ENCODE measurements around the gene RECQL5.

RECQL5 gene

DNA sequence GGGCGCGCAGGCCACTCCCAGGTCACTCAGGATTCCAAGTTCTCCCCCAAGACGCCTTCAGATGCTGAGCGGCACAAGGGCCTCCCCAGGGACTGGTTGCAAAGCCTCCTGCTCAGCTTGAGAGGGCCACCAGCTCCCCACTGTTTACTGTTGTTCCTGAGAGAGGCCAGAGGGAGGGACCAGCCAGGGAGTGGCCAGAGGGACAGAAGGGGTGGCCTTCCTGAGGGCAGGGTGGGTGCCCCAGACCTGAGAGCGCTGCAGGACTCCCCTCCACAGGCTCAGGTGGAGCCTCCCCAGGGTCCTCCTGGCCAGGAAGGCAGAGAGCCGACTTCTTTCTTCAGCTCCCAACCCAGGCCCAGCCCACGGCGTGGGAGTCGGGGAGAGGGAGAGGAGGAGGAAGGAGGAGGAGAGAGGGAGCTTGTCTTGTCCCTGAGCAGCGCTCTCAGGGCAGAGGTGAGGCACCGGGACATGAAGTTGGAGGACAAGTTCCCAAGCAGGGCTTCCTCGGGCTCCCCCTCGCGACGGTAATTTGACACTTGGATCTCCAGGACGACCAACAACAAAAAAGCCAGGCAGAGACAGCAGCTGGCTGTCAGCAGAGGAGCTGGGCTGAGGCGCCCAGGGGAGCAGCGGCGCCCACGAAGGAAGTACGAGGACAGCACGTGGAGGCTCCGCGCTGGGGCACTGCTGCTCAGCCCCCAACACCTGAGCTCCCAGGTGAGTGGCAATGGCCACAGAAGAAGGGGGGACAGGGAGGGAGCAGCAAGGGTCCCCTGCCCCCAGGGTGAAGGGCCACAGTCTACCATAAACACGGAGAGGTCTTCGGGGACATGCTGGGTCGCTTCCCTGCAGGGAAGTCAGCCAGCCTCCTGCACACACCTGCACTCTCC, 33.2 kb downstream of the RECQL5 start:
- peak; percentile 98 for DNase-seq (ENCODE audit: low spot score)

DNA sequence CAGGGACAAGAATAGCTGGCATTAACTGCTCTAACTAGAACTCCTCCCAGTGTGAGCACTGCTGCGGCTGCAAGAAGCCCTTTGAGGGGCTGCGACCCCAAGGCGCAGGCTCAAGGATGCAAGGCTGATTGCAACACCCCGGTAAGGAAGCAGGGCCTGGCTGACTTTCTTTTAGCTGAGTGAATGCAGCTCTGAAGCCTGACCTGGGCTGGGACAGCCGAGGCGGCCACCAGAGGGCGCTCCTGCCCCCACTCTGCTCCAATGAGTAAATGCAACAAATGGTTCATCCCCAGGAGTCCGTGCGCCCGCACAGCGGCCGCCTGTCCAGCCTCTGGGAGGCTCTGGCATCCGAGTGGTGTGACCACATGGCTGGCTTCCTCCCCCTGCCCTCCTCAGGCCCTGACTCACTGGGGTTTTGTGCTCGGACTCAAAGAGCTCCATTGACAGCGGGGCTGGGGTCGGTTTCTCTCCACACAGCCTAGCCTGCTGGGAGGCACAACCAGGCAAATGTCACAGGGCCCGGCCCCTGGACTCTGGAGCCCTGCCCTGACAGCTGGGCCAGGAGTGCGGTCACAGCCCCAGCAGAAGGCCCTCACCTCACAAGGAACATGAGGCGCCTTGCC, 34.0 kb downstream of the RECQL5 start, which contains the start of gene SMIM5:
Gene SMIM5 (plus strand): TSS at position 572 of the 623 bp plus-strand sequence. CDS start 6,768 bp downstream, outside the sequence.
- DNase-seq (ENCODE audit: low spot score): peak; percentile 97

DNA sequence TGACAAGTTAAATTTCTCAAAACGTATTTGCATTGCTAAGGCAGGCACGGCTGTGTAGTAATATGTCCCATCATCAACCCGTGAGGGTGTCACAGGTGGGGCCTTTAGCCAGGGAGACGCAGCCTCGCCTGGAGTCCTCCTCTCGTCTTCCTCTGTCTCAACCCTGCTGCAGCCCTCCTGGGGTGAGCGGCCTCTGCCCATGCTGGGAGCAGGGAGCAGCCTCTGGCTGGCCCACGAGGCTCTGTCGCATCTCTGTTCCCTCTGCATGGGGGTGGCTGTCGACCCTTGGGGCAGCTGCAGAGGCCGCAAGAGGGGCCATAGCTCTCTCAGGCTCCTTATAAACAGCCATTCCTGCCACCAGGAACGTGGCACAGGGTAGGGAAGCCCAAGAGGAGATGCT, 34.5 kb downstream of the RECQL5 start:
- DNase-seq (ENCODE audit: low spot score): no peak

DNA sequence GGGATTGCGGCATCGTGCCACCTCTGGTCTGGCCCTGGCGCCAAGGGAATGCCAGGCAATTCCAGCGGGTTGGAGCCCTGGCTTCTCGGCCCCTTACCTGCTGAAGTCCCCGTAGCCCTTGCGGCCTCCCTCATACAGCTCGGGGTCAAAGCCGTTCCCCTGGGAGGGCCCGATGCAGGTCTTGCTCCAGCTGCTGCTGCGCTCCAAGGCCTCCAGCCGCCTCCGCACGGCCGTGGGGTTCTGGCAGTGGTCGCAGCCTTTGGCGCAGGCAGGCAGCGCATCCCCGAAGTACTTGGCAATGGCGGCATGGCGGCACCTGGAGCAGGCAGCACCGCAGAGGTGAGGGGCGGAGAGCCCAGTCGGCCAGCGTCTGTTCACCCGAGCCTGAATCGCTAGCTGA, 35.6 kb downstream of the RECQL5 start:
- no peak for DNase-seq (ENCODE audit: low spot score)

DNA sequence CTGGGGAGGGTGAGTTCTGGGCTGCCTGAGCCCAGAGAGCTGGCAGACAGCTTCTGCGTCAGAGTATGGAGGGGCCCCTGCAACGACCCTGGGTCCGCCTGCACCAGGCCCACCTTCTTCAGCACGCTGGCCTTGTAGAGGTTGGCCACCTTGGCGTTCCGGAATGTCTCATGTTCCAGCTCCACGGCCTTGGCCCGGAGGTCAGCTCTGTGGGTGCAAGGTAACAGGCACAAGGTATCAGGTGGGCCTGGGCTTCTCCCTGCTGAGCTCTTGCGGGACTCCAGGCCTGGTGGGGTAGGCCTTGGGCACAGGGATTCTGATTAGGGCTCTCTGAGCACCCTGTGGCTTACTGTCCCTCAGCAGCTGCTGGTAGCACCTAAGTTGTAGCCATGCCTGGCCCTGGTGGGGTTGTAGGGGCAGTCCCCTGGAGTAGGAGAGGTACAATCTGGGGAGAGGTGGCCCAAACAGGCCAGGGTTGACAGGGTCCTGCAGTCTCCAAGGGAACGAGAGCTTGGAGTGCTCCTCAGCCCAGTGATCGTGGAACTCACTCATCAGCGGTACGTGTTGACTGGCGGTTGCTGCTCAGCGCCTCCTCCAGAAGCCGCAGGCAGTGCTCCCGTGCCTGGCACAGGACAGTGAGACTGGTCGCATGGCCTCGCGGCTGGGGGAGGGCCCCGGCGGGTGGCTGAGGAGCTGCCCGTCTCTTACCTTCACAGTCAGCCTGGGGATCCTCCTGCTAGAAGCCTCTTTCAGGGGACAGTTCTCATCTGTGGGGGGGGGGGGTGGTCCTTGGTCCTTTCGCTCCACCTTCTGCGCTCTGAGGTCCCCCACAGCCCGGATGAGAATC, 36.7 kb downstream of the RECQL5 start:
- no peak for DNase-seq (ENCODE audit: low spot score)

DNA sequence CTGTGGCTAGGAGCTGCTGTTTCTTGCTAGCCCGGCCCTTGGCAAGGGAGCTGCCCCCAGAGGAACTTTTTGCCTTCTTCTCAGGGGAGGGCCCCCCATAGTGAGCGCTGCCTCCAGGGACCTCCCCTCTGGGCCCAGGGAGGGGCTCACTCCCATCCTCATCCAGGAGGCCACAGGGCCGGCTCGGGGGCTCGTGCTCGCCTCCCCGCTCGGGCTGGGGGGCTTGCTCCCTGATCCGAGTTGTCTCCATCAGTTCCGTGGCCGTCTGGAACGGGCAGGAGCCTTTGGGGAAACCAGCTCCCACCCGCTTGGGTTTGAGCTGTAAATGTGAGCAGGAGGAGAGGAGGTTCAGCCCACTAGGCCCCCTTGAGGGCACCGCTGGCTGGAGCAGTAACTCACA, 37.8 kb downstream of the RECQL5 start:
- DNase-seq (ENCODE audit: low spot score): no peak

DNA sequence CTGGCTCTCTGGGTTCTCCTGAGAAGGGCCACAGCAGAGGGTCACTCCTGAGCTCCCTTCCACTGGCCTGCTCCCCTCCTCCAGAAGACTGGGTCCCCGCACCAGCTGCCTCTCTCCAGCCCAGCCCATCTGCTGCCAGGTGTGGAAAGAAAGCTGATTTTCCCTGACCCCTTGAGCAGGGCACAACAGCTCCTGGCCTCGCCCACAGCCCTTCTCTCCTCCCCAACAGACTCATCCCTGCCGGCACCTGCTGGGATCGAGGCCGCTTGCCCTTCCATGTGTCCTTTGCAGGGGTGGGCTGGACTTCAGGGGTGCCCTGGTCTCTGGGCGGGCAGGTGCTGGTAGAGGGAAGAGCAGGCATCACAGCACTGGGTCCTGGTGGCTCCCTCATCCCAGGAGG, 38.5 kb downstream of the RECQL5 start:
- DNase-seq (ENCODE audit: low spot score): no peak

DNA sequence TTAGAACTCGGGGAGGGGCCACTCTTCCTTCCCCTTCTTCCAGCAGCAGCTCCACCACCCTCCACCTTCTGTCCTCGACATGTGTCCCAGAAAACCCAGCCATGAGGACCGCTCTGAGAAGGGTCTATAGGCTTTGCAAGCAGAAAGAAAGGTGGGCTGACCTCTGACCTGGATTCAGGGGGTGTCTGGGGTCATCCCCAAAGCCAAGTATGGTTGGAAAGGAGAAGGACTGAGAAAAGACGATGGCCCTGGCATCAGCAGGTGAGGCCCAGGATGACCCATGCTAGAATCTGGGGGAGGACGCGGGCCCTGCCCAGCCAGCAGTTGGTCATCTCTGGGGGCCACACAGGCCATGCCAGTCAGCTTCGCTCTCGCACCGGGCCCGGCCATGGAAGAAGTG, 39.9 kb downstream of the RECQL5 start:
- no peak for DNase-seq (ENCODE audit: low spot score)

DNA sequence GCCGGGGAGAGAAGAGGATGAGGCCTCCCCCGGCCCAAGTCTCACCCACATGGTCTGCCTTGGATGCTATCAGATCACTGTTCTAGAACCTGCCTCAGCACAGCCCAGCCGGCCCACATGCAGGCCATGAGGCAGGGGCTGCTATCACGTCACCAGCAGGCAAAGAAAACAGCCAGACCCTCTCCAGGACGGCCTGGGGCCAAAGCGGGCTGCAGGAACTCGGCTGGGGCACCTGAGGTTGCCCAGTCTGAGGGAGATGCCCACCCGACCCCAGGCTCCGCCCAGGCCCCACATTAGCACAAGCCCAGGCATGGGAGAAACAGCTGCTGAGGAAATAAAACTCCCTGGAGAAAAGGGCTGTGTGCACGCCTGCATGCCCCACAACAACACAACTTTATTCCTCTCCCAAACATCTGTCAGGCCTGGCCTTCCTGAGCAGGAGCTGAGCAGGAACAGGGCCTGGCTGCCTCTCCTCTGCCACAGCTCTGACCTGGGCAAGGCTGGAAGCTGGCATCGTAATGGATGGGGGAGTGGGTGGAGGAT, 40.4 kb downstream of the RECQL5 start:
- no peak for DNase-seq (ENCODE audit: low spot score)

DNA sequence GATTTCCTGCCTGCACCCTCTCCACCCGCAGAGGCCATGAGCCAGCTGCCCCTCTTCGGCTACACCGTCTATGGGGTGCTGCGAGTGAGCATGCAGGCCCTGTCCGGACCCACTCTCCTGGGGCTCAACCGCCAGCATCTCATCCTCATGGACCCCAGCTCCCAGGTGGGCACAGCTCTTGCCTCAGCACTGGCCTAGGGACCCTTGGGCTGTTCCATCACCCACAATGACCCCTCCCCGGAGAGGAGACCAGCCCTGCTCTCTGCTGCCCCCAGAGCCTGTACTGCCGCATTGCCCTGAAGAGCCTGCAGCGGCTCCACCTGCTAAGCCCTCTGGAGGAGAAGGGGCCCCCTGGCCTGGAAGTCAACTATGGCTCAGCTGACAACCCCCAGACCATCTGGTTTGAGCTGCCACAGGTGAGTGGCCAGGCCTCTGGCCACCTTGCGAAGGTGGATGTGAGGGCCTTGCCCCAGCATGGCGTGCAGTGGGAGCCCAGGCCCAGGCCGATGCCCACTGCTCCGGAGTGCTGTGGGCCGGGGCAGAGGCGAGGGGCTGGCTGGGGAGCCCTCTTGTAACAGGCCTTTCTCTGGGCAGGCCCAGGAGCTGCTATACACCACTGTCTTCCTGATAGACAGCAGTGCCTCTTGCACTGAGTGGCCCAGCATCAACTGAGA, 41.0 kb downstream of the RECQL5 start:
- peak; percentile 77 for DNase-seq (ENCODE audit: low spot score)

DNA sequence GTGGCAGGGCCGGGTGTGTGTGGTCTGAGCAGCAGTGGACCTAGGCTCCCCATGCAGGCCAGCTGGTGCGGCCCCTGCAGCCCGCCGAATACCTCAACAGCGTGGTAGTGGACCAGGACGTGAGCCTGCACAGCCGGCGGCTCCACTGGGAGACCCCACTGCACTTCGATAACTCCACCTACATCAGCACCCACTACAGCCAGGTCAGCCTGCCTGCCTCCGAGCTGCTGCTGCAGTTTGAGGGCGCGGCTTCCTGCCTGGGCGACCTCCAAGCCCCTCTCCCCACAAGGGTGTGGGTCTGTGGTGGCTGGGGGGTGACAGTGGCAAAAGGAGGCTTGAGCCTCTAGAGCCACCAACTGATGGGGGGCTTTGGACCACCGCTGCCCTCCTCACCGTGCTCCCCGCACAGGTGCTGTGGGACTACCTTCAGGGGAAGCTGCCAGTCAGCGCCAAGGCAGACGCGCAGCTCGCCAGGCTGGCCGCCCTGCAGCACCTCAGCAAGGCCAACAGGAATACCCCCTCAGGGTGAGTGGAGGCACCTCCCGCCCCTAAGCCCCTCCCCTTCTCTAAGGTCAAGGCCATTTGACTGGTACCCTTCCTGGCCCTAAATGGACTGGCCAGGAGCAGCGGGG, 42.1 kb downstream of the RECQL5 start:
- DNase-seq (ENCODE audit: low spot score): no peak

DNA sequence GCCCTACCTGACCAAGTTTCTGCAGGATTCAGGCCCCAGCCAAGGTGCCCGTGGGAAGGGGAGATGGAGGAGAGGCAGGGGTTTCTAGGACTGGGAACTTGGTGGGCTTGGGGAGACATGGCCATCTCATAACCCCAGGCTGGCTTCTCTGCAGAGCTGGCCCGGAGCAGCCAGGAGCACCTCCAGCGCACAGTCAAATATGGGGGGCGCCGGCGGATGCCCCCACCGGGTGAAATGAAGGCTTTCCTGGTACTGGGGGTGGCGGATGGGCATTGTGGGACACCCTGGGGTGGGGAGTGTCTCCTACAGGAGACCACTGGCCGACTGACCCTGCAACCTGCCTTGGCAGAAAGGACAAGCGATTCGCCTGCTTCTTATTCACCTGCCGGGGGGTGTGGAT, 42.9 kb downstream of the RECQL5 start:
- no peak for DNase-seq (ENCODE audit: low spot score)

DNA sequence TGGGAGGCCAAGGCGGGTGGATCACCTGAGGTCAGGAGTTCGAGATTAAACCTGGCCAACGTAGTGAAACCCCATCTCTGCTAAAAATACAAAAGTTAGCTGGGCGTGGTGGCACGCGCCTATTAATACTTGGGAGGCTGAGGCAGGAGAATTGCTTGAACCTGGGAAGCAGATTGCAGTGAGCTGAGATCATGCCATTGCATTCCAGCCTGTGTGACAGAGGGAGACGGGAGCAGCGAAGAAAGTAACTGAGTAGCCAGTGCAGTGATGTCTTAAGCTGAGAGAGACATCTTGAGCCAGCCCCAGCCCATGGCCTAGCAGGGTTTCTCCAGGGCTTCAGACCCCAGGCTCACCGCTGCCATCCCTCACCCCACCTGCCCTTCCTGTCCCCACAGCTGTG, 43.6 kb downstream of the RECQL5 start:
- no peak for DNase-seq (ENCODE audit: low spot score)

DNA sequence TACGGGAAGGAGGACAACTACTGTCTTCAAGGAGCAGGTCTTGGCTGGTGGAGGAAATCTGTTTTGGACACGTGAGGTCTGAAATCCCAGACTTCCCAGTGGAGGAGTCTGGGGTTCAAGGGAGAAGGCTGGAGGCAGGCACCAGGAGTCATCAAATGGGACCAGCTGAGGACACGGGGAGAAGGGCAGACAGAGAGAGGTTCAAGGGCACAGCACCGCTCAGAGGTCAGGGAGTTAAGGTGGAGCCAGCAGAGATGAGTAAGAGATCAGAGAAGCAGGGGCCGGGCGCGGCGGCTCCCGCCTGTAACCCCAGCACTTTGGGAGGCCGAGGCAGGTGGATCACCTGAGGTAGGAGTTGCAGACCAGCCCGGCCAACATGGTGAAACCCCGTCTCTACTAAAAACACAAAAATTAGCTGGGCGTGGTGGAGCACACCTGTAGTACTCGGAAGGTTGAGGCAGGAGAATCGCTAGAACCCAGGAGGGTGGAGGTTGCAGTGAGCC, 44.1 kb downstream of the RECQL5 start:
- DNase-seq (ENCODE audit: low spot score): no peak

DNA sequence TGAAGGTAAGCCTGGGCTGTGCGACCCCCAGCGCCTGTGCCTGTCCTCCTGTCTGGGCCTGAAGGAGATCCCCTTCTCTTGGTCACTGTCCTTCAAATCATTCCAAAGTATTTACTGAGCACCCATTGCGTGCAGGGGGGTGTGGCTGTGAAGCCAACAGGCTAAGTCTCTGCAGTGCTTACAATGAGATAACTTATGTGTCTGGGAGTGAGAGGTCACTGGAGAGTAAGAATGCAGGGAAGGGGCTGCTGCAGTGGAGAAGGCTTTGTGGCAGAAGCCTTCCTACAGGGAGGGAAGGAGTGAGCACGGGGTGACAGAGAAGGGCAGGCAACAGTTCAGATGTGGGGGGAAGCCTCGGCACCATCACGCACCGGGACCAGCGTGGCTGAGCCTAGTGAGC, 44.9 kb downstream of the RECQL5 start:
- peak; percentile 43 for DNase-seq (ENCODE audit: low spot score)

DNA sequence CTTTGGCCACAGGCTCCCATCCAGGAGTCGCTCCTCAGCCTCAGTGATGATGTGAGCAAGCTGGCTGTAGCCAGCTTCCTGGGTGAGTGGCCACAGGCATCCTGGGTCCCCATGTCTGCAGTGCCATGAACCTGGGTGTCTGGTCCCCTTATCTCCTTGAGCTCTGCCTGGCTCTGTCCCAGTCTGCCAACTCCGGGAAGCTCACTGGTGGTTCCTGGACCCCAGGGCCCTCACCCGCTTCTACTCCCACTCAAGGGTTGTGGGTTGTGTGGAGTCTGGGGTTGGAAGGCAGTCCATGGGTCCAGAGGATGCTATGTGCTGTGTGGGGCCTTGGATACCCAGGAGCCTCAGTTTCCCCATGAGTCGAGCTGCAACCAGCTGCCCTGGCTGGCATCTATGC, 45.5 kb downstream of the RECQL5 start:
- DNase-seq (ENCODE audit: low spot score): no peak

DNA sequence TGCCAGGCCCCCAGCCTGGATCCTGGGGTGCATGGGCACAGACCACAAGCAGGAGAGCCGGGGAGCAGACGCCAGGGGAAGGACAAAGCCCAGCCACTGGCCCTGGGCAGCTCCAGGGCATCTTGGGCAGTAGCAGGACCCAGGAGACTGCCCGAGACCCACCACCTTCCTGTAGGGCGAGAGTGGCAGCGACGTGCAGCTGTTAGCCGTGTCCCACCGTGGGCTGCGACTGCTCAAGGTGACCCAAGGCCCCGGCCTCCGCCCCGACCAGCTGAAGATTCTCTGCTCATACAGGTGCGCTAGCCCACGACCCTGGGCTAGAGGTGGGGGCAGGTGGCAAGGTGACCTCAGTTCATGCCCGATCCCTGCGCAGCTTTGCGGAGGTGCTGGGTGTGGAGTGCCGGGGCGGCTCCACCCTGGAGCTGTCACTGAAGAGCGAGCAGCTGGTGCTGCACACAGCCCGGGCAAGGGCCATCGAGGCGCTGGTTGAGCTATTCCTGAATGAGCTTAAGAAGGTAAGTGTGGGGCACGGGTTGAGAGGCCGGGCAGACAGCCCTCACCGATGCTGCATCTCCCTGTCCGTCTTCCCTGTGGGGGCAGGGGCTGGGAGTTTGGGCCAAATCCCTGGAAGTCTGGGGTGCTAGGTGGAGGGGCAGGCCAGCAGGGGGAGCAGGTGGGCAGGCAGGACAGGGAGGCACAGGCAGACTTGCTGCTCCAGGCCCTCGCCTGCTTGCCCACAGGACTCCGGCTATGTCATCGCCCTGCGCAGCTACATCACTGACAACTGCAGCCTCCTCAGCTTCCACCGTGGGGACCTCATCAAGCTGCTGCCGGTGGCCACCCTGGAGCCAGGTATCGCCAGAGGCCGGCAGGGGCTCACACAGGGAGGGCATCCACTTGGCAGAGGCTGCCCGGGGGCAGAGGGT, 47.2 kb downstream of the RECQL5 start:
- DNase-seq (ENCODE audit: low spot score): peak; percentile 66

DNA sequence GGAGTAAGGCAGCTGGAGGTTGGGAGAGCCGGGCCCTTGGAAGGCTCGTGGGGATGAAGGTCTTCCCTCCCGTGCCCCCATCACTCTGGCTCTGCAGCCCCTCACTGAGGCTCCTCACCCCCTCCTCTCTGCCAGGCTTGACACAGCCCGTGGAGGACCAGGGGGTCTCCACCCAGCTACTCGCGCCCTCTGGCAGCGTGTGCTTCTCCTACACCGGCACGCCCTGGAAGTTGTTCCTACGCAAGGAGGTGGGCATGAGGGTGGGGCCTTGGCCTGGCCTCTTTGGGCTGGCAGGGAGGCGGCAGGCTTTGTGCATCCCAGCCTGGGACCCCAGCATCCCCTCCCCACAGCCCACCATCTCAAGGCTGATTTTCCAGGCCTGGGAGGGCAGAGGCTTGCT, 49.3 kb downstream of the RECQL5 start:
- DNase-seq (ENCODE audit: low spot score): no peak

DNA sequence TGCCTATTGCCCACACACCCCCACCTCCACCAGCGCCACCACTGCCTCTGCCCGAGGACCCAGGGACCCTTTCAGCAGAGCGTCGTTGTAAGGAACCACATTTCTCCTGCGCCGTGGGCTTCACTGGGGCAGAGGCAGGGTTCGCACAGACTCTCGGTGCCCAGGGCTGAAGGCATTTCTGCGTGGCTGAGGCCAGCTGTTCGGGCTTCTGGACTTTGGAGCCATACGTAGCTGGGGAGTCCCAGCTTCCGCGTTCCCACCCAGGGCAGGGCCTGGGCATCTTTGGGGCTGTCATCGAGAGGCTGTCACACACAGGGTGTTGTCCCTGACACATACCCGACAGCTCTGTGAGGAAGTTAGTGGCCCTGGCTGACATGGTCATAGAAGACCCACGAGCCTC, 49.7 kb downstream of the RECQL5 start:
- no peak for DNase-seq (ENCODE audit: low spot score)

DNA sequence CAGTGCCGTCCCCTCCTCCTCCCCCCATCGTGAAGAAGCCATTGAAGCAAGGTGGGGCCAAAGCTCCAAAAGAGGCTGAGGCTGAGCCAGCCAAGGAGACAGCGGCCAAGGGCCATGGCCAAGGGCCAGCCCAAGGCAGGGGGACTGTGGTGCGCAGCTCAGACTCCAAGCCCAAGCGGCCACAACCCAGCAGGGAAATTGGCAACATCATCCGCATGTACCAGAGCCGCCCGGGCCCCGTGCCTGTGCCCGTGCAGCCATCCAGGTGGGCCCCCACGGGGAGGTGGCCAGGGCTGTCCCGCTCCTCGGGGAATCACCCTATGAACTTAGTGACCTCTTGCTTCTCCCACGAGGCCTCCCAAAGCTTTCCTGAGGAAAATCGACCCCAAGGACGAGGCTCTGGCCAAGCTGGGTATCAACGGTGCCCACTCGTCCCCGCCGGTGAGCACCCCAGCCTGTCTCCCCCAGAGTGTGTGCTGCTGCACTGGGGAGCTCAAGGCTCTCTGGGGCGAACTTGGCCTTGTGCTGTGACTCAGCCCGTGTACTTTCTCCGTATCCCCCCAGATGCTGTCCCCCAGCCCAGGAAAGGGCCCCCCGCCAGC, 50.3 kb downstream of the RECQL5 start:
- no peak for DNase-seq (ENCODE audit: low spot score)
